Esophagus squamous epithelium (tissue), 5 donors: ENCODE measurements around the gene UBE2G2. TPM values are rescaled to one million over a fixed set of nuclear protein-coding genes. Genes with fewer than 3 reads are reported as not detected.

Experiments
- DNase-seq: peaks from one replicate; lab custom pipeline; 2025; lab: John Stamatoyannopoulos, UW
- H3K27ac ChIP-seq, 4 donors: fragments of 200-600 bp; sonication (generic); one replicate each; pipeline ENCODE4 v1.5.1; 2016 to 2019; ENCODE audit warnings: mild to moderate bottlenecking in 1 of 4
- H3K27me3 ChIP-seq, 4 donors: fragments of 200-600 bp; sonication (generic); 1 replicate in 3 of 4; 2 replicates in 1 of 4; pipeline versions ENCODE4 v1.5.1 to v1.6.0; 2017 to 2021; ENCODE audit warnings: antibody characterized with exemption in 1 of 4
- H3K36me3 ChIP-seq, 3 donors: fragments of 200-600 bp; sonication (generic); one replicate each; pipeline ENCODE4 v1.5.1; 2016 to 2019
- H3K4me1 ChIP-seq, 3 donors: fragments of 200-600 bp; sonication (generic); one replicate each; pipeline ENCODE4 v1.5.1; 2017 to 2019
- H3K4me3 ChIP-seq, 4 donors: fragments of 200-600 bp; sonication (generic); 1 replicate in 3 of 4; 2 replicates in 1 of 4; pipeline ENCODE4 v1.5.1; 2016 to 2019; ENCODE audit warnings: mild to moderate bottlenecking in 2 of 4, moderate library complexity in 1 of 4
- H3K9me3 ChIP-seq, 3 donors: fragments of 200-600 bp; sonication (generic); one replicate each; pipeline ENCODE4 v1.5.1; 2016 to 2019
- CTCF ChIP-seq, 6 experiments: fragments of 450-650 bp in 4 of 6; fragments of 200-600 bp in 2 of 6; sonication (generic) in 2 of 6; IDR thresholded peaks; one replicate each; pipeline ENCODE4 v1.5.1; 2016 to 2019; ENCODE audit warnings: antibody characterized with exemption in 6 of 6, mild to moderate bottlenecking in 4 of 6, moderate library complexity in 4 of 6
- POLR2A ChIP-seq, 4 donors: fragments of 450-650 bp; IDR thresholded peaks; one replicate each; pipeline ENCODE4 v1.6.1; 2017; ENCODE audit warnings: antibody characterized with exemption in 4 of 4, mild to moderate bottlenecking in 4 of 4, moderate library complexity in 3 of 4
- WGBS, 2 donors: methylation state at CpG; one replicate each; pipeline ENCODE4 v1.1.5; 2018; 5-methylcytosine and 5-hydroxymethylcytosine counted together
- intact Hi-C: fragments of 100-400 bp; cut with DNase I; formaldehyde crosslinking; loops from one replicate; pipeline ENCODE4 v1.15.0; 2022
- total RNA-seq, 4 donors: library from RNA; depleted of rRNA; stranded (reverse); fragments of >200 nt; gene quantifications; one replicate each; pipeline ENCODE4 v1.1.0, GENCODE V29; 2016
- donor health status: DM: yes; HTN: yes; CAD: no.

The UBE2G2 gene
- total RNA-seq, 4 donors from 2014 or later: 27.9 to 70.0 (median 51.1) TPM

- Histone ChIP-seq H3K4me1 (peaks cover 12 to 37% (median 24%) of the 10 kb centered on the region in 3 donors), H3K36me3 (no peaks in the 10 kb centered on the region), H3K27ac (no peak overlapping the region), H3K27me3 (peaks cover 0 to 73% (median 0%) of the 10 kb centered on the region in 4 donors), H3K9me3 (no peaks in the 10 kb centered on the region), H3K4me3 (no peak overlapping the region)
- TF ChIP-seq CTCF (IDR thresholded peaks at IDR 0.05): no peak
- no peak for TF ChIP-seq POLR2A (IDR thresholded peaks at IDR 0.05)
- 60 to 82% methylated on average over 16 to 20 of the region's 47 CpGs for WGBS, 2 donors
- no peak for DNase-seq
- intact Hi-C loops: no loop called here
These were observed 51.6 kb downstream of the UBE2G2 start for GRCh38 chr21:44749759-44750674.

- no peak for DNase-seq
- TF ChIP-seq CTCF (IDR thresholded peaks at IDR 0.05): no peak
- no peak for TF ChIP-seq POLR2A (IDR thresholded peaks at IDR 0.05)
- no peaks in the 10 kb centered on the region for H3K9me3 ChIP-seq
- H3K36me3 ChIP-seq: no peaks in the 10 kb centered on the region
- no peak overlapping the region for H3K27ac ChIP-seq
- H3K4me3 ChIP-seq: no peak overlapping the region
- H3K4me1 ChIP-seq: peaks cover 12 to 37% (median 24%) of the 10 kb centered on the region in 3 donors
- 21 to 83% methylated on average over 6 to 8 of the region's 26 CpGs for WGBS, 2 donors
- H3K27me3 ChIP-seq: peaks cover 0 to 71% (median 0%) of the 10 kb centered on the region in 4 donors
- intact Hi-C loops: no loop called here
These were observed 52.4 kb downstream of the UBE2G2 start for GRCh38 chr21:44749116-44749758.

GRCh38 chr21:44748621-44749020 lies 53.0 kb downstream of the UBE2G2 start:
- intact Hi-C loops: no loop called here
- no peak for DNase-seq
- H3K4me1 ChIP-seq: peaks cover 10 to 36% (median 23%) of the 10 kb centered on the region in 3 donors
- WGBS, 2 donors: 13 to 32% methylated on average over 3 to 5 of the region's 16 CpGs
- H3K27me3 ChIP-seq: peaks cover 0 to 65% (median 0%) of the 10 kb centered on the region in 4 donors
- no peaks in the 10 kb centered on the region for H3K36me3 ChIP-seq
- no peaks in the 10 kb centered on the region for H3K9me3 ChIP-seq
- no peak for TF ChIP-seq CTCF (IDR thresholded peaks at IDR 0.05)
- TF ChIP-seq POLR2A (IDR thresholded peaks at IDR 0.05): no peak
- H3K27ac ChIP-seq: no peak overlapping the region
- H3K4me3 ChIP-seq: no peak overlapping the region

- Histone ChIP-seq H3K9me3 (peaks cover 4 to 19% (median 10%) of the 10 kb centered on the region in 3 donors), H3K36me3 (no peaks in the 10 kb centered on the region), H3K4me1 (no peaks in the 10 kb centered on the region), H3K27me3 (peaks cover 0 to 31% (median 0%) of the 10 kb centered on the region in 4 donors), H3K27ac (no peak overlapping the region), H3K4me3 (no peak overlapping the region)
- WGBS, 2 donors: 77 to 78% methylated on average over 1 of the region's 1 CpG
- intact Hi-C loops: no loop called here
- TF ChIP-seq POLR2A (IDR thresholded peaks at IDR 0.05) (no peak), CTCF (IDR thresholded peaks at IDR 0.05) (peak in 1 of 6 experiments; percentile 41)
- no peak for DNase-seq
These were observed 59.0 kb downstream of the UBE2G2 start for GRCh38 chr21:44742418-44743153.
